A549 (cell line): ENCODE results near the gene ACER3.

Source experiments
- TF ChIP-seq, protein P1 (sequence below): IDR thresholded peaks from 2 replicates; pipeline ENCODE4 v1.6.1; 2012
- TF ChIP-seq, protein P2 (sequence below): fragments of >200 bp; sonication (Bioruptor Twin); formaldehyde crosslinking; IDR thresholded peaks from 3 replicates; pipeline ENCODE4 v1.5.1; 2016

DNA sequence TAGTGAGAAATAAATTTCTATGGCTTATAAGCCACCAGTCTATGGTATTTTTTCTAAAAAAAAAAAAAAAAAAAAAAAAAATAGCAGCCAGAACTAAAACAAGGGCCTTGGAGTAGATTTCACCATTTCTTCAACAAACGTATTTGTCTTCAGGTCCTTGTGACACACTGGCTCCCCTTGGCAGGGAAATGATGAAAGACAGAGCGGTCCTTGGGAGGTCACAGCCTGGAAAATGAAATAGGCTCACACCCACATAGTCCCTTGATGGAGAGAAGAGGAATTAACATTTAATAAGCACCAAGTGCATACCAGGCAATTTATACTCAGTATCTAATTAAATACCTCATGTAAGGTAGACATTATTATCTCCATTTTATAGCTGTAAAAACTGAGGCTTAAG is 25.7 kb upstream of the ACER3 start:
- TF ChIP-seq, protein P1, sequence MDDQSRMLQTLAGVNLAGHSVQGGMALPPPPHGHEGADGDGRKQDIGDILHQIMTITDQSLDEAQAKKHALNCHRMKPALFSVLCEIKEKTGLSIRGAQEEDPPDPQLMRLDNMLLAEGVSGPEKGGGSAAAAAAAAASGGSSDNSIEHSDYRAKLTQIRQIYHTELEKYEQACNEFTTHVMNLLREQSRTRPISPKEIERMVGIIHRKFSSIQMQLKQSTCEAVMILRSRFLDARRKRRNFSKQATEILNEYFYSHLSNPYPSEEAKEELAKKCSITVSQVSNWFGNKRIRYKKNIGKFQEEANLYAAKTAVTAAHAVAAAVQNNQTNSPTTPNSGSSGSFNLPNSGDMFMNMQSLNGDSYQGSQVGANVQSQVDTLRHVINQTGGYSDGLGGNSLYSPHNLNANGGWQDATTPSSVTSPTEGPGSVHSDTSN: no peak
- TF ChIP-seq, protein P2, sequence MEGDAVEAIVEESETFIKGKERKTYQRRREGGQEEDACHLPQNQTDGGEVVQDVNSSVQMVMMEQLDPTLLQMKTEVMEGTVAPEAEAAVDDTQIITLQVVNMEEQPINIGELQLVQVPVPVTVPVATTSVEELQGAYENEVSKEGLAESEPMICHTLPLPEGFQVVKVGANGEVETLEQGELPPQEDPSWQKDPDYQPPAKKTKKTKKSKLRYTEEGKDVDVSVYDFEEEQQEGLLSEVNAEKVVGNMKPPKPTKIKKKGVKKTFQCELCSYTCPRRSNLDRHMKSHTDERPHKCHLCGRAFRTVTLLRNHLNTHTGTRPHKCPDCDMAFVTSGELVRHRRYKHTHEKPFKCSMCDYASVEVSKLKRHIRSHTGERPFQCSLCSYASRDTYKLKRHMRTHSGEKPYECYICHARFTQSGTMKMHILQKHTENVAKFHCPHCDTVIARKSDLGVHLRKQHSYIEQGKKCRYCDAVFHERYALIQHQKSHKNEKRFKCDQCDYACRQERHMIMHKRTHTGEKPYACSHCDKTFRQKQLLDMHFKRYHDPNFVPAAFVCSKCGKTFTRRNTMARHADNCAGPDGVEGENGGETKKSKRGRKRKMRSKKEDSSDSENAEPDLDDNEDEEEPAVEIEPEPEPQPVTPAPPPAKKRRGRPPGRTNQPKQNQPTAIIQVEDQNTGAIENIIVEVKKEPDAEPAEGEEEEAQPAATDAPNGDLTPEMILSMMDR: no peak
